IPS-18a (cell line): Measurements from ENCODE around the gene CDC6.
"Not testable (repeated sequence)": the region's sequence is repeated elsewhere in the genome, so short reads cannot be mapped to it uniquely, and the experiment has no call there.

Experiments
- H3K27ac ChIP-seq: one replicate; pipeline ENCODE4 v1.5.1; 2013; ENCODE audit warnings: low read length
- H3K27me3 ChIP-seq: one replicate; pipeline ENCODE4 v1.6.1; 2013; ENCODE audit warnings: mild to moderate bottlenecking, low read length; ENCODE audit not compliant: control insufficient read depth, insufficient read depth
- H3K36me3 ChIP-seq: one replicate; pipeline ENCODE4 v1.6.1; 2013; ENCODE audit warnings: low read depth, low read length; ENCODE audit not compliant: control insufficient read depth
- H3K4me1 ChIP-seq: one replicate; pipeline ENCODE4 v1.6.1; 2013; ENCODE audit warnings: low read depth, low read length; ENCODE audit not compliant: control insufficient read depth
- H3K4me3 ChIP-seq: one replicate; pipeline ENCODE4 v1.5.1; 2013; ENCODE audit warnings: low read length
- H3K9ac ChIP-seq: one replicate; pipeline ENCODE4 v1.6.1; 2013; ENCODE audit warnings: mild to moderate bottlenecking, low read length, moderate library complexity
- H3K9me3 ChIP-seq: one replicate; pipeline ENCODE4 v1.6.1; 2013; ENCODE audit warnings: low read depth, low read length; ENCODE audit not compliant: control insufficient read depth

The CDC6 gene

DNA sequence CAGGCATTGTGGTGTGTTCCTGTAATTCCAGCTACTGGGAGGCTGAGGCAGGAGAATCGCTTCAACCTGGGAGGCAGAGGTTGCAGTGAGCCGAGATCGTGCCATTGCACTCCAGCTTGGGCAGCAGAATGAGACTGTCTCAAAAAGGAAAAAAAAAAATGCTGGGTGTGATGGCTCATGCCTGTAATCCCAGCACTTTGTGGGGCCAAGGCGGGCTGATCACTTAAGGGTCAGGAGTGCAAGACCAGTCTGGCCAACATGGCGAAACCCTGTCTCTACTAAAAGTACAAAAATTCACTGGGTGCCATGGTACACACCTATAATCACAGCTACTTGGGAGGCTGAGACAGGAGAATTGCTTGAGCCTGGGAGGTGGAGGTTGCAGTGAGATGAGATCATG is 17.2 kb downstream of the CDC6 start:
- H3K36me3 ChIP-seq: peaks cover 45% of the 10 kb centered on the region

DNA sequence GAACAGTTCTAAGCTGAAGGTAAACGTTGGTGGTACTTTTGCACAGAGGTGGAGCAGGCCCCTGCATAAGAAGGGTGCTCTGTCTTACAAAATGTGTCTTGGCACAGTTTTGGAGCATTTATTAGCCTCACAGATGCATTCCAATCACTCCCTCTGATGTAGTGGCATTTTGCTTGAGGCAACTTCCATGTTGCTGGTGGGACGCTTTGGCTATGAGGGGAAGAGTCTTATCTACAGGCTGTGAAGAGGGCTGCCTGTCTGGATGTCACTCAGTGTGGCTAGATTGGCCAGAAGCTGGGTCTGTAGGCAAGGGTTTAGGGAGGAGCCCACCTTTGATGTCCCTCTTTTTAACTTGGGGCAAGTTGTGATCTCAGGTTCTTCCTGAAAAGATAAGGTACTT is 18.7 kb downstream of the CDC6 start:
- Histone ChIP-seq H3K27me3 (no peaks in the 10 kb centered on the region), H3K36me3 (peaks cover 31% of the 10 kb centered on the region), H3K9ac (no peak overlapping the region), H3K27ac (no peak overlapping the region), H3K9me3 (no peaks in the 10 kb centered on the region), H3K4me3 (no peak overlapping the region), H3K4me1 (peaks cover 35% of the 10 kb centered on the region)

More for the DNA sequence above, 17.2 kb downstream of the CDC6 start:
- H3K27ac ChIP-seq, H3K9me3 ChIP-seq, H3K4me3 ChIP-seq, H3K9ac ChIP-seq, H3K27me3 ChIP-seq: not testable (repeated sequence)
- peaks cover 35% of the 10 kb centered on the region for H3K4me1 ChIP-seq

DNA sequence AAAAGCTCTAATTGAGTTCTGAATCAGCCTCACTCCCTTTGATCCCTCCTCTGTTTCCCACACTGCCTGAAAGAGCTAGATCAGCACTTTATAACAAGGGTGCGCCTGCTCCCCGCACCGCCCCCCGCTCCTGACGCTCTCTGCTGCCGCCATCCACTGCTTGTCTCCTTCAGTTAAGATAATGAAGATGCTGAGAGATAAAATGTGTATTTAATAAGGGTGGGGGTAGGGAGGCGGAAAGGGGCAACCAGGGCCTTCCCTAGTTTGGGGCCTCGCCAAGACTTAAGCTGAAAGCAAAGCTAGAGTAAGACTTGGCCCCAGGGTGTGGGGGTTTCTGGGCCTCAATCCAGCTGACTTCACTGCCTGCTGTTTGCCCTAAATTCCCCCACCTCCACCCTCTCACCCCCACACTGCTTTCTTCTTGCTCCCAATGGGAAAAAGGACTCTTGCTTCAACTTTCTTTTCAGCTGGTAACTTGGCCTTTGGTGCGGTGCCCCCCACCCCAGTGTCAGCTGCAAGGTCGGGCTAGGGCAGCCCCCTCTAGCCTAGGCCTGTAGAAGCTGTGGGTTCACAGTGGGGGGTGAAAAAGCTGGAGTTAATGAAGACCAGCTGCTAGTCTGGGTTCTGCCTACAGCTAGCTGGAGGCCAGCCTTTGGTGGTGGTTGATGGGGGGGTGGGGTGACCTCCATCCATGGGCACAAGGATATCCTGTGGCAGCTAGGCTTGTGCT is 19.5 kb downstream of the CDC6 start:
- H3K4me1 ChIP-seq: peaks cover 35% of the 10 kb centered on the region
- no peak overlapping the region for H3K27ac ChIP-seq

DNA sequence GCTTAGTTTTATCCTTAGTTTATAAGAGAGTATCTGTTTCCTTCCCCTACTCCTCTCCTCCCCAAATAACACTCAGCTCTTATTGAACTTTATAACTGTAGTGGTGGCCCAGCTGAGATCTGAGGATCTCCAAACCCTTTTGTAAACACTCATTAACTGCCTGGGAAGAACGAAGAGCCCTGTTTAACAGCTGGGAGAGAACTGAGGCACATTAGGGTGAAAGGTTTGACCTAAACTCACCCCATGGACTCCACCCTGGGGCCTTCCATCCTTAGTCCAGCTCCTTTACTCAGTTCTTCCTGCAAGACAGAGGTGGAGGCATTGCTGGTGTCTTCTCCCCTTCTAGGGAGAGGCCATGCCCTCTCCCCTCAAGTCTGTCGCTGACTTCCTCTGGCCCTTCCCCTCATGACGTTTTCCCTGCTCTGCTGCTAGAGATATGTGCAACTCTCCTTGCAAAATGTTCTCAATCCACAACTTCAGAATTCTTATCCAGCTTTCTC is 20.1 kb downstream of the CDC6 start:
- peaks cover 35% of the 10 kb centered on the region for H3K4me1 ChIP-seq
- H3K9me3 ChIP-seq: no peaks in the 10 kb centered on the region
- H3K27ac ChIP-seq: no peak overlapping the region
- no peak overlapping the region for H3K4me3 ChIP-seq
- H3K36me3 ChIP-seq: peaks cover 17% of the 10 kb centered on the region
- no peak overlapping the region for H3K9ac ChIP-seq
- H3K27me3 ChIP-seq: no peaks in the 10 kb centered on the region

More for the DNA sequence above, 19.5 kb downstream of the CDC6 start:
- H3K9me3 ChIP-seq: no peaks in the 10 kb centered on the region
- no peaks in the 10 kb centered on the region for H3K27me3 ChIP-seq
- H3K9ac ChIP-seq: no peak overlapping the region
- peaks cover 23% of the 10 kb centered on the region for H3K36me3 ChIP-seq
- H3K4me3 ChIP-seq: no peak overlapping the region

DNA sequence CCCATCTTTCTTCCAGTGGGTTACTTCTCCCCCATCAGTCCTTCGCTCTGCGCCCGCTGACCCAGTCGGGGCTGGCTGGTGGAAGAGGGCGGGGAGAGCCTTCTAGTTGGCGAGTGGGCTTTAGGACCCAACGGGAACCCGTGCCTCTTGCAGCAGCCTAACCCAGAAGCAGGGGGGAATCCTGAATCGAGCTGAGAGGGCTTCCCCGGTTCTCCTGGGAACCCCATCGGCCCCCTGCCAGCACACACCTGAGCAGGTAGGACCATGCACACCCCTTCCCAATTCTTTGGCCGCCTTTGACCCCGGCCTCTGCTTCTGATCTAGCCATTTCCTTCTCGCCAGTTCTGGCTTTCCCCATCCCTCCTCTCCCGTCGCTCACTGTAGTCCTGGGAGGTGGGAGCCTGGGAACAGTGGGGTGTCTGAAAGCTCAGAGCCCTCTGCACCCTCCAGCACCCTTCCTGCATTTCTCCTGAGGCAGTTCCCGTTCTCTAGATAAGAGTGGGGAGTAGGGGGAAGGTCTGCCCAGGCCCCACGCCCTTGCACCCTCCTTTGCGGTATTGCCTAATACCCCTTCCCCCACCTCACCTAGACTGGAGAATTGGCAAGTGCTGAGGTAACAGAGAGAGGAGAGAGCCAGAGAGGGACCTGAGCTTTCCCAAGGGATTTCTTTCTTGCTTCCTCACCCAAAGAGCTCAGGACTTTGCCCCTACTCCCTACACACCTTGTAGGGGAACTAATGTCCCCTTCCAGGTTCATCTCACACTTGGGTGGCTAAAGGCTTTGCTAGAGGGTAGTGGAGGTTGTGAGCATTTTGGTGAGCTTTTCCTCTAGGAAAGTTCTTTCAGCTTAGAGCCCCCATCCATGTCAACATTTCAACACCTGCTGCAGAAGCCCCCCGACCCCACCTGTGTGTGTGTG is 21.6 kb downstream of the CDC6 start, which contains the start of gene RARA:
Gene RARA, plus strand, starts transcription at position 150 of the 918 bp plus-strand sequence. CDS start 22,039 bp downstream, outside the sequence.
- H3K4me3 ChIP-seq: peak within 1 kb of the TSS; percentile 76
- H3K27ac ChIP-seq: no peak within 1 kb of the TSS
- no peaks in the 10 kb centered on the region for H3K9me3 ChIP-seq
- peaks cover 2% of the 10 kb centered on the region for H3K36me3 ChIP-seq
- no peaks in the 10 kb centered on the region for H3K27me3 ChIP-seq
- peak within 1 kb of the TSS; percentile 15 for H3K9ac ChIP-seq
- H3K4me1 ChIP-seq: peaks cover 31% of the 10 kb centered on the region

DNA sequence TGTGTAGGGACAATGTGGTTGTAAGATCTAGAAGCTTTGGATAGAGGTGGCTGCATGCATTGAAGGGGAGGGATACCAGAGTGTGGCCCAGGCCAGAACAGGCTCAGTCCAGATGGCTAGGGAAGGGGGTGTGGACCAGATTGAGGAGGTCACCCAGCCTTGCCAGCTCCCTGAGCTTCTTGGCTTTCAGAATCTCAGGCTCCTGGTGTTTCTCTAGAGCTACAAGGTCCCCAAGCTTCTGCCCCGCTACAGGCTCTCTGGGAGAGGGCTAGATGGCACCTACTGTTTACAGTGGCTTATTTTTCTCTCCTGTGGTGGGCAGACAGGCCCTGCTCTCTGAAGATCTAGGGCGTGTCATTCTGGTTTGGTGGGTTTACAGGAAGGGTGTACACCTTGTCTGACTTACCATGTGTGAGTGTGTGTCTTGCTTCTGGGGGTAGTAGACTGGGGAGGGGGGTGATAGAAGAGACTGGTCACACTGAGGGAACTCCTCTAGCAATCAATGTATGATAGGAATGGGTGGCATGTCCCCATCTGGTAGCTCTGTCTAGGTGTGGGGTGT is 22.4 kb downstream of the CDC6 start:
- no peaks in the 10 kb centered on the region for H3K36me3 ChIP-seq
- peaks cover 31% of the 10 kb centered on the region for H3K4me1 ChIP-seq
- no peak overlapping the region for H3K27ac ChIP-seq
- H3K27me3 ChIP-seq: no peaks in the 10 kb centered on the region
- H3K9ac ChIP-seq: no peak overlapping the region
- H3K4me3 ChIP-seq: peak overlapping the region; percentile 76
- no peaks in the 10 kb centered on the region for H3K9me3 ChIP-seq

DNA sequence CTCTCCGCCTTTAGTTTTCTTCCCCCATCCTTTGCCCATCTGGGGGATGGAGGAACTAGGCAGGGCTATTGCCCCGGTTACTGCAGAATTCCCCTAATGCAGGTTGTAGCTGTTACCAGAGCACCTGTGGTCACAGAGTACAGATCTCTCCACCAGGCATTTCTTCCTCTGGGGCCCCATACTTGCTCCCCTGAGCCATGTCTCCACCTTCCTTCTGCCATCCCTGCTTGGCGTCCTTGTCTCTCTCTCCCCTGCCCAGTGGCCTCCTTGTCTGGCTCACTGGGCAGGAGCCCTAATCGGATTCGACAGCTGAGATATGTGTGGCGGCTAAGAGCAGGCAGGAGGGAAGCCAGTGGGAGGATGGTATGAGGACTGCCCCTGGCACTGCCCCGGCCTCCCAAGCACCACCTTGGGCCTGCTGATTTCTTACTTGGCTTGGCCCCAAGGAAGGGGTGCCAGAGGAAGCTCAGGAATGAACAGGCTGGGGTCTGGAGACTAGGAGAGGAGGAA is 23.3 kb downstream of the CDC6 start:
- Histone ChIP-seq H3K9ac (no peak overlapping the region), H3K4me1 (peaks cover 33% of the 10 kb centered on the region), H3K27me3 (peaks cover 5% of the 10 kb centered on the region), H3K9me3 (no peaks in the 10 kb centered on the region), H3K4me3 (no peak overlapping the region), H3K36me3 (no peaks in the 10 kb centered on the region), H3K27ac (no peak overlapping the region)

DNA sequence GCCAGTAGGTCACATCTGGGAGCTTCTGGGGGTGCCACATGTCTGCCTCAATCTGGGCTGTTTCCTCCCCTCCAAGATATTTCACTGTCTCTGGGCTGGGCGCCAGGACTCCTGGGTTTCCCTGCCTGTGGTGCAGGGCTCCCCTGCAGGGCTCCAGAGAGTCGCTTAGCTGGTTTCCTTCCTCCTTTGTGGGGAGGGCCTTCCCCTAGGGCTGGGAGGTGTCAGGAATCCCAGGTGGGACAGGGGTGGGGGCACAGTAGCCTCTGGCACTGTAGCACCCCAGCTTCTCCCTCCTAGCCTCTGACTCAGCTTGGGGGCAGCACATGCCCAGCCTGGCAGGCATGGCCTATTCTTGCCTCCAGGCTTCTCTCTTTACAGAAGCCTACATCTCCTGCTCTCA is 23.9 kb downstream of the CDC6 start:
- no peak overlapping the region for H3K27ac ChIP-seq
- no peak overlapping the region for H3K9ac ChIP-seq
- peaks cover 31% of the 10 kb centered on the region for H3K4me1 ChIP-seq

DNA sequence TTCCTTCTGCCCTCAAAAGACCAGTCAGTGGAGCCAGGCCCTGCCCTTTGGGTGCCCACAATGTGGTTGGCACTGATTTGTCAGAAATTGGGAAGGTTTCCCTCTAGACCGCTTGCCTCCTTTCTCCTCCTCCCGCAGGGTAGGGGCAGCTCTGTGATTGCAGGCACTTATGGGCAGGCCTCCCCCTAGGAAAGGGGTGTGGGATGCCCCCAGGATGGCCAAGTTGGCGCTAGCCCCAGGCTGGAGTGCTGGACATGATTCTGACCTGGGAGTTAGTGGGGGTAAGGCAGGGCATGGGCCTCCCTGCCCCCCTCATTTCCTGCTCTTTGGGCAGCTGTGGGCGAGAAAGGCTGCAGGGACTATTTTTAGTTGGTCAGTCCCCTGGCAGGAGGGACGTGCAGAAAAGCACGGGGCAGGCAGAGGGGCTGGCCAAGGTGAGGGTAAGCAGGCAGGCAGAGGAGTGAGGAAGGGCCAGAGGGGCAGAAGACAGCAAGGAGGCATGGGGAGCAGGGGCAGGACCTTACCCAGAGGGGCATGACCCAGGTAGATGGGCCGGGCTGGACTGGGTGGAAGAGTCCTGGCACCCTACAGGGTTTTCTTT is 24.6 kb downstream of the CDC6 start:
- Histone ChIP-seq H3K9ac (no peak overlapping the region), H3K27ac (no peak overlapping the region), H3K36me3 (no peaks in the 10 kb centered on the region), H3K4me3 (no peak overlapping the region), H3K27me3 (peaks cover 18% of the 10 kb centered on the region), H3K9me3 (no peaks in the 10 kb centered on the region), H3K4me1 (peaks cover 29% of the 10 kb centered on the region)

More for the DNA sequence above, 23.9 kb downstream of the CDC6 start:
- H3K27me3 ChIP-seq: peaks cover 12% of the 10 kb centered on the region
- no peaks in the 10 kb centered on the region for H3K36me3 ChIP-seq
- H3K9me3 ChIP-seq: no peaks in the 10 kb centered on the region
- H3K4me3 ChIP-seq: no peak overlapping the region

DNA sequence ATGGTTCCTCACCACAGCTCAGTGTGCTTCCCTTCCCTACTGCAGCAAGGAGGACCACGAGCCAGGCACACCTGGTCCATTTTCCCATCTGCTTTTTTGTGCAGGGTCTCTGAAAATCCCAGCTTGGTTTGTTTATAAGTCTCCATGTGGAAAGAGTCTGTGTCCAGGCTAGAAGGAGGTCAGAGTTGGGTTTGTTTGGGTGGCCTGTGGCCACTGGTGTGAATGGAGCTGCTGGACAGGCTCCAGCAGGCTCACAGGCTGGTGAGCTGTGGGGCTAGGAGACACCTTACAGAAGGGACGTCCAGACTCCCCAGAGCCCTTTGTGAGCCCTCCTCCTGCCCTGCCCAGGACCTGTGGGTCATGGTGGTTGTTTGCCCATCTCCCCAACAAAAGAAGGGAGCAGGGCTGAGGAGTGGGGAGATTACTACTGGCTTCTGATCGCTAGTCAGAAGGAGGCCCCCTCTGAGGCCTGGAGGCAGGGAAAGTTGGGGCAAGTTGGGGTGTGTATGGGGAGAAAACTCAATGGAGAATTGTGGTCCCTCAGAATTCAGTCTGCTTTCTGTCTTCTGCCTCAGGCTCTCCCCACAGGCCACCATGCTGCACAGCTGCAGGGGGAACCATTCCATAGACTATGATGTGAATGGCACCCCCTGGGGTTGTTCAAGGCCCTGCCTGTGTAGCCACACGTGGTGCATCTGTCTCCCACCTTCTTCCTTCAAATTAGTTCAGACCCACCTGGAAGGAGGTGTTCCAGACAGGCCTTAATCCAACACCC is 25.4 kb downstream of the CDC6 start:
- H3K27ac ChIP-seq: no peak overlapping the region
- H3K4me3 ChIP-seq: no peak overlapping the region
- H3K9ac ChIP-seq: no peak overlapping the region
- H3K4me1 ChIP-seq: peaks cover 26% of the 10 kb centered on the region
- H3K9me3 ChIP-seq: no peaks in the 10 kb centered on the region
- H3K27me3 ChIP-seq: peaks cover 24% of the 10 kb centered on the region
- no peaks in the 10 kb centered on the region for H3K36me3 ChIP-seq
